H1 (cell line): ENCODE data around the gene PHLDA2. TPM values are rescaled to one million over a fixed set of nuclear protein-coding genes. Genes with fewer than 3 reads are reported as not detected.

Source experiments
- CTCF ChIA-PET: fragments of 300-600 bp; sonication (Branson Sonifier 250); formaldehyde crosslinking; loops from one replicate; lab custom pipeline; 2021; ENCODE audit not compliant: partially characterized antibody; lab: Charles Lee
- POLR2A ChIA-PET: fragments of 300-600 bp; sonication (Branson Sonifier 250); formaldehyde crosslinking; loops from one replicate; lab custom pipeline; 2021; ENCODE audit warnings: inconsistent platforms; ENCODE audit not compliant: partially characterized antibody; lab: Charles Lee
- DNase-seq, 2 experiments: peaks; one replicate each; pipeline versions ENCODE4 v3.0.0 to v3.0.0-alpha.2; 2010 to 2022; ENCODE audit warnings: low spot score in 2 of 2, low read depth in 1 of 2, mixed read lengths in 1 of 2
- FAIRE-seq: peaks from 2 replicates; lab custom pipeline; 2011; peaks lifted over from hg19 to GRCh38; lab: Jason Lieb, UNC
- H2AFZ ChIP-seq: 2 replicates; pipeline ENCODE4 v1.8.1; 2012; ENCODE audit warnings: low read length, inconsistent platforms
- H2AK5ac ChIP-seq: 2 replicates; pipeline ENCODE4 v1.6.1; 2013; ENCODE audit warnings: low read depth, low read length
- H2BK120ac ChIP-seq: replicated peaks from 2 replicates; pipeline ENCODE3; 2013; ENCODE audit warnings: low read depth, low read length, inconsistent platforms
- H2BK12ac ChIP-seq: 2 replicates; pipeline ENCODE4 v1.6.1; 2013; ENCODE audit warnings: low read depth, low read length
- H2BK15ac ChIP-seq: 2 replicates; pipeline ENCODE4 v1.6.1; 2013; ENCODE audit warnings: low read length
- H2BK20ac ChIP-seq: 2 replicates; pipeline ENCODE4 v1.6.1; 2013; ENCODE audit warnings: low read length
- H2BK5ac ChIP-seq: 2 replicates; pipeline ENCODE4 v1.6.1; 2013; ENCODE audit warnings: low read depth, low read length
- H3K14ac ChIP-seq: 2 replicates; pipeline ENCODE4 v1.6.1; 2013; ENCODE audit warnings: inconsistent platforms; ENCODE audit not compliant: insufficient read length
- H3K18ac ChIP-seq: 2 replicates; pipeline ENCODE4 v1.6.1; 2013; ENCODE audit warnings: low read length; ENCODE audit errors: extremely low read depth
- H3K23ac ChIP-seq: 2 replicates; pipeline ENCODE4 v1.6.1; 2013; ENCODE audit warnings: inconsistent platforms; ENCODE audit not compliant: insufficient read length
- H3K23me2 ChIP-seq: 2 replicates; pipeline ENCODE4 v1.6.1; 2013; ENCODE audit warnings: low read depth, low read length
- H3K27ac ChIP-seq: 2 replicates; pipeline ENCODE4 v1.6.1; 2011; ENCODE audit warnings: low read depth, low read length, inconsistent platforms
- H3K27me3 ChIP-seq, 4 experiments: replicated peaks in 1 of 4; 1 replicate in 1 of 4; 2 replicates in 3 of 4; pipeline versions ENCODE4 v1.6.1 to v1.8.1; 2011 to 2013; ENCODE audit warnings: low read length in 3 of 4, mild to moderate bottlenecking in 3 of 4, inconsistent platforms in 2 of 4, mixed read lengths in 2 of 4, moderate library complexity in 1 of 4; ENCODE audit not compliant: control insufficient read depth in 3 of 4, insufficient read depth in 3 of 4; ENCODE audit errors: extremely low read depth in 1 of 4
- H3K36me3 ChIP-seq, 4 experiments: 2 replicates each; pipeline versions ENCODE4 v1.6.1 to v1.8.1; 2011 to 2013; ENCODE audit warnings: mild to moderate bottlenecking in 4 of 4, low read length in 3 of 4, moderate library complexity in 2 of 4, control low read depth in 1 of 4, inconsistent platforms in 1 of 4; ENCODE audit not compliant: insufficient read depth in 4 of 4, control insufficient read depth in 2 of 4
- H3K4ac ChIP-seq: replicated peaks from 2 replicates; pipeline ENCODE3; 2013; ENCODE audit warnings: low read length, low read depth, mixed read lengths, inconsistent platforms; ENCODE audit not compliant: insufficient read length
- H3K4me1 ChIP-seq, 4 experiments: replicated peaks in 1 of 4; 1 replicate in 1 of 4; 2 replicates in 3 of 4; pipeline versions ENCODE4 v1.6.1 to v1.8.1; 2011 to 2013; ENCODE audit warnings: low read length in 3 of 4, inconsistent platforms in 2 of 4, mixed read lengths in 1 of 4; ENCODE audit not compliant: insufficient read depth in 4 of 4, control insufficient read depth in 3 of 4
- H3K4me2 ChIP-seq, 2 experiments: 2 replicates each; pipeline versions ENCODE4 v1.6.1 to v1.8.1; 2011 to 2013; ENCODE audit warnings: low read depth in 2 of 2, low read length in 2 of 2, control low read depth in 1 of 2, inconsistent platforms in 1 of 2, mild to moderate bottlenecking in 1 of 2; ENCODE audit not compliant: insufficient read depth in 1 of 2
- H3K4me3 ChIP-seq, 4 experiments: fragments of 200-600, 300-600 bp in 1 of 4; sonication (generic), shearing (Covaris generic), sonication (Bioruptor Twin) in 1 of 4; 2 replicates each; pipeline versions ENCODE4 v1.5.1 to v1.8.1; 2011 to 2016; ENCODE audit warnings: low read length in 4 of 4, low read depth in 3 of 4, control low read depth in 2 of 4, inconsistent platforms in 2 of 4, mild to moderate bottlenecking in 2 of 4, mixed read lengths in 1 of 4, moderate library complexity in 1 of 4; ENCODE audit not compliant: insufficient read depth in 2 of 4; ENCODE audit errors: extremely low read depth in 1 of 4
- H3K56ac ChIP-seq: replicated peaks from 2 replicates; pipeline ENCODE3; 2013; ENCODE audit warnings: low read depth, mild to moderate bottlenecking, mixed read lengths, low read length, inconsistent platforms; ENCODE audit not compliant: insufficient read length
- H3K79me1 ChIP-seq: 2 replicates; pipeline ENCODE4 v1.6.1; 2013; ENCODE audit warnings: low read depth, low read length, control low read depth
- H3K79me2 ChIP-seq, 2 experiments: 2 replicates each; pipeline versions ENCODE4 v1.6.1 to v1.8.1; 2012 to 2013; ENCODE audit warnings: low read length in 2 of 2, mild to moderate bottlenecking in 2 of 2, inconsistent platforms in 1 of 2; ENCODE audit not compliant: insufficient read depth in 2 of 2, control insufficient read depth in 1 of 2
- H3K9ac ChIP-seq, 4 experiments: replicated peaks in 1 of 4; 1 replicate in 1 of 4; 2 replicates in 3 of 4; pipeline versions ENCODE4 v1.6.1 to v1.8.1; 2011 to 2013; ENCODE audit warnings: low read depth in 3 of 4, low read length in 3 of 4, control low read depth in 2 of 4, mild to moderate bottlenecking in 2 of 4, moderate library complexity in 2 of 4, inconsistent platforms in 1 of 4; ENCODE audit errors: extremely low read depth in 1 of 4
- H3K9me3 ChIP-seq, 2 experiments: 2 replicates each; pipeline versions ENCODE4 v1.6.1 to v1.8.1; 2012 to 2013; ENCODE audit warnings: mild to moderate bottlenecking in 2 of 2, moderate library complexity in 2 of 2, control low read depth in 1 of 2, inconsistent platforms in 1 of 2, low read depth in 1 of 2, low read length in 1 of 2, mixed read lengths in 1 of 2; ENCODE audit not compliant: insufficient read depth in 2 of 2
- H4K20me1 ChIP-seq, 2 experiments: replicated peaks in 1 of 2; 2 replicates each; pipeline versions ENCODE3 to v1.8.1; 2011 to 2013; ENCODE audit warnings: inconsistent platforms in 2 of 2, low read length in 2 of 2, mild to moderate bottlenecking in 1 of 2; ENCODE audit not compliant: insufficient read depth in 2 of 2, control insufficient read depth in 1 of 2
- H4K5ac ChIP-seq: 2 replicates; pipeline ENCODE4 v1.6.1; 2013; ENCODE audit warnings: low read length, low read depth, mixed read lengths, inconsistent platforms; ENCODE audit not compliant: insufficient read length
- H4K8ac ChIP-seq: 2 replicates; pipeline ENCODE4 v1.8.0; 2013; ENCODE audit warnings: mild to moderate bottlenecking, moderate library complexity, low read length, inconsistent platforms; ENCODE audit not compliant: insufficient read depth; ENCODE audit errors: extremely low read depth
- H4K91ac ChIP-seq: replicated peaks from 2 replicates; pipeline ENCODE3; 2013; ENCODE audit warnings: low read length, mixed read lengths, inconsistent platforms; ENCODE audit not compliant: insufficient read length
- EGR1 ChIP-seq: IDR thresholded peaks from 2 replicates; pipeline ENCODE4 v1.6.1; 2011; ENCODE audit warnings: low read depth, low read length, borderline replicate concordance
- WGBS, 2 experiments: shearing (Covaris generic) in 1 of 2; methylation state at CpG; one replicate each; pipeline versions ENCODE4 v1.1.6 to v1.1.7; 2013 to 2015; ENCODE audit warnings: low lambda C conversion rate in 2 of 2, mixed read lengths in 2 of 2, inconsistent platforms in 1 of 2, low coverage in 1 of 2, missing lambda C conversion rate in 1 of 2; ENCODE audit not compliant: insufficient replicate concordance in 2 of 2, insufficient coverage in 1 of 2, insufficient read length in 1 of 2; ENCODE audit errors: extremely low coverage in 1 of 2, missing lambda C conversion rate in 1 of 2; 5-methylcytosine and 5-hydroxymethylcytosine counted together
- polyA plus RNA-seq, 7 experiments: library from polyadenylated mRNA; depleted of rRNA in 3 of 7; stranded (reverse) in 5 of 7; unstranded in 2 of 7; fragments of >200 nt in 5 of 7; fragments of 200-250 nt in 2 of 7; gene quantifications; 1 replicate in 5 of 7; 2 replicates in 1 of 7; 4 replicates in 1 of 7; pipeline versions ENCODE4 v1.2.1 to v1.2.3, GENCODE V29; 2011 to 2013; ENCODE audit warnings: missing spikeins in 2 of 7, mixed read lengths in 2 of 7
- total RNA-seq: library from RNA; stranded (reverse); fragmentation: NEBNext Ultra II Directional; extraction: Animal tissue kit (Norgen Biotek cat#: 25700); gene quantifications from 2 replicates; pipeline ENCODE4 v1.2.1, GENCODE V29; 2021
- TF ChIP-seq, protein P1 (sequence below): IDR thresholded peaks from 2 replicates; pipeline ENCODE4 v1.6.1; 2011; ENCODE audit warnings: low read depth, mild to moderate bottlenecking, low read length; ENCODE audit not compliant: insufficient read depth

PHLDA2 gene
- total and polyA plus RNA-seq, 2 of the 8 experiments (the other 6 are each of a cell fraction or from before 2014, with no cell fraction given): 5.2 to 7.6 TPM

DNA sequence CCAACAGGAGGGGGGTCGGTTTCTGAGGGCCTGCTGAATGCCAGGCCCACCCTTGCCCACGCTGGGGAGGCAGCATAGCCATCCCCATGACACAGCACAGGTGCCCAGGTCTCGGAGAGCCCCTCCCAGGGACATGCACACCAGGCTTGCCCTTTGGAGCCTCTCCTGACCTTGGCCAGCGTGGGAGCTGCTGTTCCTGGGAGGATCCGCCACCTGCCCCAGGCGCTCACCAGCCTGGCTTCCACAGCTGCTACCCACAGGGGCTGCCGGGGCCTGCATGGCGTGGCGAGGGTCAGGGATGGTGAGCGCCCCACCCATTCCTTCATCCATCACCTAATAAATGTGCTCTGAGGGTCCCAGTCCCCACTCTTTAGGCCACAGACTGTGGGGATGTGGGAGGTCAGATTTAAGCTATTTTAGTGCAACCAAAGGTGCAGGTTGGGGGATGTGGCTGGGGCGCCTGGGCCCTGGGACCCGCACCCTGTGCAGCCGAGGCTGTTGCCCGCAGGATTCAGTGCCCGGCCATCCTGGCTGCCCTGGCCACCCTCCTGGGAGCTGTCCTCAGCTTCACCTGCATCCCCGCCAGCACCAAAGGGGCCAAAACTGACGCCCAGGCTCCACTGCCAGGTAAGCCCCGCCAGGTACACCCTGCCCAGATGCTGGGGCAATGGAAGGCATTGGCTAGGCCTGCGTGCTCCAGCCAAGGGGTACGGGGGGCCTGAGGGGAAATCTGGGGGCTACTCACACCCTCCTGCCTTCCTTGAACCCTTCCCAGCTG lies 12.9 kb downstream of the PHLDA2 start:
- no peak overlapping the region for H2BK5ac ChIP-seq
- no peak overlapping the region for H2BK120ac ChIP-seq
- H3K23me2 ChIP-seq: no peaks in the 10 kb centered on the region
- no peaks in the 10 kb centered on the region for H3K79me2 ChIP-seq
- TF ChIP-seq EGR1: no peak
- TF ChIP-seq, protein P1, sequence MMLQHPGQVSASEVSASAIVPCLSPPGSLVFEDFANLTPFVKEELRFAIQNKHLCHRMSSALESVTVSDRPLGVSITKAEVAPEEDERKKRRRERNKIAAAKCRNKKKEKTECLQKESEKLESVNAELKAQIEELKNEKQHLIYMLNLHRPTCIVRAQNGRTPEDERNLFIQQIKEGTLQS: no peak
- H3K27ac ChIP-seq: no peak overlapping the region
- no peaks in the 10 kb centered on the region for H3K27me3 ChIP-seq
- no peaks in the 10 kb centered on the region for H3K36me3 ChIP-seq
- H3K9me3 ChIP-seq: no peaks in the 10 kb centered on the region
- DNase-seq (no peak), FAIRE-seq (no peak)
- no peak overlapping the region for H4K5ac ChIP-seq
- H3K18ac ChIP-seq: no peak overlapping the region
- no peak overlapping the region for H3K4me3 ChIP-seq
- no peak overlapping the region for H3K4ac ChIP-seq
- peaks cover 0 to 19% (median 8%) of the 10 kb centered on the region in 4 experiments; a peak in 4 of 7 replicates for H3K4me1 ChIP-seq
- no peak overlapping the region for H4K91ac ChIP-seq
- no peaks in the 10 kb centered on the region for H3K79me1 ChIP-seq
- CTCF ChIA-PET: interaction anchor here (1.0 to 3.2 kb wide), 6 partner anchors 10 to 730 kb away, joined by 3 to 14 read pairs (median 4); partner anchors contain the start of gene PHLDA2
- WGBS, 2 experiments: 86% methylated on average over 20 of the region's 20 CpGs; no CpG with 5 or more reads in 1 of the 2 experiments
- no peak overlapping the region; the same call in 1 of the 2 replicates for H4K8ac ChIP-seq
- H3K9ac ChIP-seq: no peak overlapping the region
- no peak overlapping the region for H2BK20ac ChIP-seq
- POLR2A ChIA-PET: interaction anchor here (1.2 to 1.3 kb wide), 2 partner anchors 11 to 13 kb away, joined by 5 read pairs; partner anchors contain the start of gene PHLDA2
- peaks cover 0 to 4% of the 10 kb centered on the region in 2 experiments for H4K20me1 ChIP-seq
- H3K56ac ChIP-seq: no peak overlapping the region
- no peak overlapping the region for H2AFZ ChIP-seq
- no peak overlapping the region for H2BK15ac ChIP-seq
- H3K23ac ChIP-seq: no peak overlapping the region
- no peak overlapping the region for H3K14ac ChIP-seq
- no peak overlapping the region for H2AK5ac ChIP-seq
- H2BK12ac ChIP-seq: no peak overlapping the region
- H3K4me2 ChIP-seq: no peak overlapping the region
